GM12878 (cell line): ENCODE measurements around the gene VSIG10L.

Experiments
- BCL11A ChIP-seq: IDR thresholded peaks from 2 replicates; pipeline ENCODE4 v1.6.1; 2011; ENCODE audit warnings: low read depth, low read length
- CTCF ChIP-seq, 3 experiments: IDR thresholded peaks in 2 of 3; conservative IDR thresholded peaks in 1 of 3; 2 replicates each; pipeline ENCODE4 v1.5.1; 2011; ENCODE audit warnings: low read depth in 3 of 3, low read length in 3 of 3, mild to moderate bottlenecking in 3 of 3, control low read depth in 2 of 3, moderate library complexity in 2 of 3, inconsistent platforms in 1 of 3, mixed read lengths in 1 of 3; ENCODE audit not compliant: control insufficient read depth in 2 of 3, insufficient read depth in 1 of 3; ENCODE audit errors: extremely low read depth in 1 of 3
- EP300 ChIP-seq, 2 experiments: fragments of 150-350 bp in 1 of 2; IDR thresholded peaks; 2 replicates each; pipeline ENCODE4 v1.6.1; 2011 to 2012; ENCODE audit warnings: low read depth in 2 of 2, low read length in 2 of 2, borderline replicate concordance in 1 of 2, improper control_type of control experiment in 1 of 2, inconsistent platforms in 1 of 2; ENCODE audit not compliant: control insufficient read depth in 1 of 2

DNA sequence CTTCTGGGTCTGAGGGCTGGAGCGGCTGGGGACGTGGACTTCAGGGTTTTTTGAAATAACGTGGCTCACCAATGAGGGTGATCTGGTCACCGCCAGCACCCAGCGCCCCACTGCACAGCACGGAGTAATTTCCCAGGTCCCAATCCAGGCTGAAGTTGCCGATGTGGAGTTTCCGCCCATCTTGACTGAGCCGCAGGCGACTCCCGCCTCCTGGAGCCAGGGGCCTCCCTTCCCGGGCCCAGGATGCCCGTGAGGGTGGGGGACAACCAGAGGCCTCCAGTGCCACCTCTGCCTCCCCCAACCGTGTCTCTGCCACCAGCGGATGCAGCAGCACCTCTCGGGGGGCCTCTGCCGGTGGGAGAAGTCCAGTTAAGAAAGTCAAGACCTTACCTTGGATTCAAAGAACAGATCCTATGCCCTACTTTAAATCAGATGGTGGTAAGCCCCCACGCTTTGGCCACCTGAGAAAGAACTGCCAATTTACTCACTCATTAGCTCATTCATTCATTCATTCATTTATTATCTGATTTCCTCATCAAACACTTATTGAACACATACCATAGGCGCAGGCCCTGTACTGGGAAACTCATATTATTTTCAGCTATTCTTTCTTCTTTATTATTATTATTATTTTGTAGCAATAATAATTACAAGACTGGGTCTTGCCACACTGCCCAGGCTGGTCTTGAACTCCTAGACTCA is 3.9 kb downstream of the VSIG10L start:
- no peak for TF ChIP-seq EP300 (IDR thresholded peaks at IDR 0.05; ENCODE audit: borderline replicate concordance in 1 of 2, control insufficient read depth in 1 of 2, low read depth in 2 of 2, low read length in 2 of 2)
- TF ChIP-seq CTCF (IDR thresholded peaks at IDR 0.05 in 2 of 3, conservative IDR thresholded peaks at IDR 0.05 in 1 of 3; ENCODE audit: control insufficient read depth in 2 of 3, extremely low read depth in 1 of 3, insufficient read depth in 1 of 3, low read depth in 3 of 3, low read length in 3 of 3) = no peak
- TF ChIP-seq BCL11A = no peak
